Activated T-helper 1 cell treated with anti-CD3 and anti-CD28 coated beads, Interleukin-12 subunit alpha, Interleukin-12 subunit beta, Interleukin-2, Interleukin-4 antibody, amounts not matched to agents 30 ng/mL and 10 ng/mL and 1 ng/mL, durations not matched to agents 14 hours and 24 hours and 36 hours (primary cell): ENCODE data around the gene INO80C. TPM values are rescaled to one million over a fixed set of nuclear protein-coding genes. Genes with fewer than 3 reads are reported as not detected.

Experiments used
- total RNA-seq: library from RNA; stranded (reverse); gene quantifications from 2 replicates; pipeline ENCODE4 v1.2.3, GENCODE V29; 2022

The INO80C gene
- total RNA-seq, 1 donor from 2014 or later = 43.7 TPM

Other genes with a start within 250 kb of the INO80C start
- gene ZSCAN30, start 207.7 kb downstream of the INO80C start, total RNA-seq = 10.2 and 11.0 TPM in 2 replicates
- 56.4 and 56.6 TPM in 2 replicates for gene ZNF24, start 153.5 kb downstream of the INO80C start, total RNA-seq
- gene ZNF396, start 120.6 kb downstream of the INO80C start, total RNA-seq = 0.56 and 0.60 TPM in 2 replicates
- gene GALNT1, start 83.8 kb upstream of the INO80C start, total RNA-seq = 53.5 and 58.6 TPM in 2 replicates